Activated naive CD4-positive, alpha-beta T cell treated with anti-CD3 and anti-CD28 coated beads, Interleukin-2, amount 10 ng/mL, durations not matched to agents 7 days and 5 days (primary cell): ENCODE measurements around the gene INCENP.

Experiments
- CTCF ChIA-PET: fragments of 350-600 bp; sonication (Branson Sonifier 250); formaldehyde crosslinking; loops from one replicate; lab custom pipeline; 2021; ENCODE audit warnings: antibody characterized with exemption; lab: Charles Lee
- DNase-seq: peaks from one replicate; pipeline ENCODE4 v3.0.0-alpha.2; 2020
- H3K27ac Mint-ChIP-seq: one replicate; pipeline ENCODE4 v1.8.0; 2021; ENCODE audit warnings: mild to moderate bottlenecking, moderate library complexity, mixed read lengths
- H3K27me3 Mint-ChIP-seq: one replicate; pipeline ENCODE4 v1.8.0; 2021; ENCODE audit warnings: mild to moderate bottlenecking, mixed read lengths
- H3K36me3 Mint-ChIP-seq: one replicate; pipeline ENCODE4 v1.8.0; 2021; ENCODE audit warnings: mixed read lengths
- H3K4me1 Mint-ChIP-seq: one replicate; pipeline ENCODE4 v1.8.0; 2021; ENCODE audit warnings: mixed read lengths
- H3K4me3 Mint-ChIP-seq: one replicate; pipeline ENCODE4 v1.8.0; 2021; ENCODE audit warnings: mild to moderate bottlenecking, moderate library complexity, mixed read lengths
- H3K9me3 Mint-ChIP-seq: one replicate; pipeline ENCODE4 v1.8.0; 2021; ENCODE audit warnings: mixed read lengths

Gene INCENP

DNA sequence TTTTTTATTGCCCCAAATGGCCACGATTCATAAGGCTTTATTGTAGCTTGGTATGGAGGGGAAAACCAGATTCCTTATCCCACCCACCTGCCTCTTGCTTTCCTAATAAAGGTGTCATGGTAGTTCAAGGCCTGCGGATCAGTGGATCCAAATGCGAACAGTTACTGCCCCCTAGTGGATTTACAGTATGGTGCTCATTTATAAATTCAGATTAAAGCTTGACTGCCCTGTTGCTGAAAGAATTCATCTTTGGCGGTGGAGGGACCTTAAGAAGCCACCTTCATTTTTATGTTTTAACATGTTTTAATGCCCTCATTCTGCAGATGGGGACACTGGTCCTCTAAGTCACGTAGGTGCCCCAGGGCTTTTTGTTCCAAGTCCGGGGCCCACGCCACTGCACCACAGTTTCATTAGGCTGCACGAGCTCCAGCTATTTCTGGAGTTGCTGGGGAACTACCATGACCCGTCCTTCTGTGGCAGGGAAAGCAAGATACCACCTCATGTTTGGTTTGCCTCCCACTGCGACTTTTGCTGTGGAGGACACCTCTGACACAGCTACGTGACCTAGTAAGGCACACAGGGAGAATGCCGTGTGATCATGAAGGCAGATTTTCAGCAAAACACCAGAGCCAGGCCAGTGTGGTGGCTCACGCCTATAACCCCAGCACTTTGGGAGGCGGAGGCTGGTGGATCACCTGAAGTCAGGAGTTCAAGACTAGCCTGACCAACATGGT is 15.6 kb upstream of the INCENP start:
- Mint-ChIP-seq H3K36me3 (no peaks in the 10 kb centered on the region), H3K9me3 (no peaks in the 10 kb centered on the region), H3K4me1 (peaks cover 24% of the 10 kb centered on the region), H3K4me3 (no peak overlapping the region), H3K27me3 (peaks cover 19% of the 10 kb centered on the region), H3K27ac (no peak overlapping the region)
- peak; percentile 56 for DNase-seq
- CTCF ChIA-PET: interaction anchor here (0.5 to 7.1 kb wide), 41 partner anchors 10 to 424 kb away, joined by 3 to 116 read pairs (median 5); partner anchors contain the start of genes BEST1, FEN1 and TMEM258

DNA sequence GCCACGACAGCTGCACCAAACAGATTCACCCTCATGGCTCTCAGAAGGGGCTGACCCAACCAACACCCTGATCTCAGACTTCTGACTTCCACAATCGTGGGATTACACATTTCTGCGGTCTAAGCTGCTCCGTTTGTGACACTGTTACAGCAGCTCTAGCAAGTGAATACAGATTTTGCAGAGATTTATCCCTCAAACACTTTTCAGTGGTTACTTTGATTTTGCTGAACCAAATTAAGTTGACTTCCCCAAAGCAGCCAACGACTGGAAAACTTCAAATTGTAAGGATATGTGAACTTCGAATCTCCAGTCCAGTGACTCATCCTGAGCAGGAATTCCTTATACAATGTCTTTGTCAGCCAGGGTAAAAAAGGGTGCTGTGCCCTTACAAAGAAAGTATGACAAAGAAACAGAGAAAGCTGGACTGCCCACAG is 14.8 kb upstream of the INCENP start:
- no peak overlapping the region for H3K27ac Mint-ChIP-seq
- H3K9me3 Mint-ChIP-seq: no peaks in the 10 kb centered on the region
- H3K4me1 Mint-ChIP-seq: peaks cover 24% of the 10 kb centered on the region
- H3K4me3 Mint-ChIP-seq: no peak overlapping the region
- no peaks in the 10 kb centered on the region for H3K36me3 Mint-ChIP-seq
- CTCF ChIA-PET: interaction anchor here (0.9 to 7.1 kb wide), 23 partner anchors 22 to 425 kb away, joined by 3 to 116 read pairs (median 5); partner anchors contain the start of genes BEST1, FEN1 and TMEM258
- DNase-seq: no peak
- H3K27me3 Mint-ChIP-seq: peaks cover 23% of the 10 kb centered on the region

DNA sequence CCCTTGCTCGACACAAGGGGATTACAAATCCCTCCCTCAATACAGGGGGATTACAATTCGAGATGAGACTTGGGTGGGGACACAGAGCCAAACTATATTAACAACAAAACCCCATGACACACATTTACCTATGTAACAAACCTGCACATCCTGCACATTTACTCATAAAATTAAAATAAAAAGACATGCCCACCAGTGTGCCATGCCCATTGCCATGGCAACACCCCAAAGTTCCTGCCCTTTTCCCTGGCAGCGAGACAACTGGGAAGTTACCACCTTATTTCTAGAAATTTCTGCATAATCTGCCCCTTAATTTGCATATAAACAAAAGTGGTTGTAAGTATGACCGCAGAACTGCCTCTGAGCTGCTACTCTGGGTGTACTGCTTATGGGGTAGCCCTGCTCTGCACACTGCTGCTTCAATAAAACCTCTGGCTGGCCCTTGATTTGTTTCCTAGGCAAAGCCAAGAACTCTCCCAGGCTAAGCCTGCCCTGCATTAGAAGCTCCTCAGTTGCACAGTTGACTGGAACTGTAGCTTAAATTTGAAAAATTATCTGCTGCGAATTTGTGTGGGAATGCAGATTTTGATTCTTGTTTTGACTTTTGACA is 8.6 kb upstream of the INCENP start:
- no peak for DNase-seq
- Mint-ChIP-seq H3K4me1 (peaks cover 3% of the 10 kb centered on the region), H3K27ac (no peak overlapping the region), H3K27me3 (peaks cover 19% of the 10 kb centered on the region), H3K36me3 (no peaks in the 10 kb centered on the region), H3K9me3 (peaks cover 8% of the 10 kb centered on the region), H3K4me3 (no peak overlapping the region)
- CTCF ChIA-PET: interaction anchor here (1.0 kb wide), 1 partner anchor 216 kb away, joined by 4 read pairs; no protein-coding TSS in a partner anchor

DNA sequence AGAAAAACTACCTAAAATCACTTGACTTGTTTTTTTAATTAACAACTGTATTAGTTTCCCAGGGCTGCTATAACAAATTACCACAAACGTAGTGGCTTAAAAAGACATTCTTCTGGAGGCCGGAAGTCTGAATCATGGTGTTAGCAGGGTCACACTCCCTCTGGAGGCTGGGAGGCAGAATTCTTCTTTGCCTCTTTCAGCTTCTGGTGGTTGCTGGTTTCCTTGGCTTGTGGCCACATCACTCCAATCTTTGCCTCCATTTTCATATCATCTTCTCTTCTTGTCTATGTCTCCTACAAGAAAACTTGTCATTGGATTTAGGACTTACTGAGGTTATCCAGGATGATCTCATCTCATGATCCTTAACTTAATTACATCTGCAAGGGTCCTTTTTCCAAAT is 7.4 kb upstream of the INCENP start:
- no peaks in the 10 kb centered on the region for H3K36me3 Mint-ChIP-seq
- no peak overlapping the region for H3K27ac Mint-ChIP-seq
- peaks cover 8% of the 10 kb centered on the region for H3K9me3 Mint-ChIP-seq

DNA sequence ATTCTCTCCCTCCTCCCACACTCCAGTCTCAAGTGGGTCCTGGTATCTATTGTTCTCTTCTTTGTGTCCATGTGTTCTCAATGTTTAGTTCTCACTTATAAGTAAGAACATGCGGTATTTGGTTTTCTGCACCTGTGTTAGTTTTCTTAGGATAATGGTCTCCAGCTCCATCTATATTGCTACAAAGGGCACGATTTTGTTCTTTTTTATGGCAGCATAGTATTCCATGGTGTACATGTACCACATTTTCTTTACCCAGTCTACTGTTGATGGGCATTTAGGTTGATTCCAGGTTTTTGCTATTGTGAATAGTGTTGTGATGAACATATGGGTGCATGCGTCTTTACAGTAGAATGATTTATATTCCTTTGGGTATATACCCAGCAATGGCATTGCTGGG is 4.2 kb upstream of the INCENP start:
- Mint-ChIP-seq H3K4me1 (peaks cover 12% of the 10 kb centered on the region), H3K36me3 (no peaks in the 10 kb centered on the region), H3K27me3 (peaks cover 17% of the 10 kb centered on the region), H3K27ac (no peak overlapping the region), H3K9me3 (peaks cover 8% of the 10 kb centered on the region), H3K4me3 (no peak overlapping the region)
- DNase-seq: no peak
- CTCF ChIA-PET: no interaction called here

More for the DNA sequence above, 7.4 kb upstream of the INCENP start:
- no peak overlapping the region for H3K4me3 Mint-ChIP-seq
- DNase-seq: no peak
- H3K27me3 Mint-ChIP-seq: peaks cover 26% of the 10 kb centered on the region
- CTCF ChIA-PET: interaction anchor here (0.7 kb wide), 1 partner anchor 9 kb away, joined by 3 read pairs; no protein-coding TSS in a partner anchor
- peaks cover 3% of the 10 kb centered on the region for H3K4me1 Mint-ChIP-seq

DNA sequence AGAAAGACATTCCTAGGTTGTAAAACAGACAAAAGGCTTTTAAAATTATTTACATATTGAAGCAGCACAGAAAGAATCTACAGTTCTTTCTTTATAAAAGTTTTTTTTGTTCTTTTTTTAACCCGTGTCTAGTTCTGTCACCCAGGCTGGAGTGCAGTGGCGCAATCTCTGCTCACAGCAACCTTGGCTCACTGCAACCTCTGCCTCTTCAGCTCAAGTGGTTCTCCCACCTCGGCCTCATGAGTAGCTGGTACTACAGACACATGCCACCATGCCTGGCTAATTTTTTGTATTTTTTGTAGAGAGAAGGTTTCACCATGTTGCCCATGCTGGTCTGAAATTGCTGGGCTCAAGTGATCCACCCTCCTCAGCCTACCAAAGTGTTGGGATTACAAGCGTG is 3.8 kb upstream of the INCENP start:
- peaks cover 8% of the 10 kb centered on the region for H3K9me3 Mint-ChIP-seq
- DNase-seq: no peak
- CTCF ChIA-PET: interaction anchor here (1.0 kb wide), 1 partner anchor 8 kb away, joined by 3 read pairs; no protein-coding TSS in a partner anchor
- peaks cover 17% of the 10 kb centered on the region for H3K4me1 Mint-ChIP-seq
- no peak overlapping the region for H3K27ac Mint-ChIP-seq
- H3K4me3 Mint-ChIP-seq: no peak overlapping the region
- H3K36me3 Mint-ChIP-seq: peaks cover 2% of the 10 kb centered on the region
- peaks cover 17% of the 10 kb centered on the region for H3K27me3 Mint-ChIP-seq

DNA sequence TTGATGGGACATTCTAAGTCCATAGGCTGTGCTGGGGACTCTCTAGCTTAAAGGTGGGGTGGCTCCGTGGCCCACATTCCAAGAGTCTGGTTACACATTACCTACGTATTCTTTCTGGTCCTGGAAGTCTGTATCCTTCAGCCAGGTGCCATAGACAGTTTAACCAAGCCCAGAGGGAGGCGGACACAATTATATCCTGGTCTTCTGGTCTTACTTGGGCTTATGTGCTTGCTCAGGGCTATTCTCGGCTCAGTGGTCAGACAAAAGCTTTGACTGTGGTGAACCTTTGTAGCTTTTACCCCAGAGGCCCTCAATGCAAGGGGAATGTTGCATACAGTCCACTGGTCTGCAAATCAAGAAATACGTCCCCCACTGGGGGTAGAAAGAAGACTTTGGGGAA is 3.4 kb upstream of the INCENP start:
- CTCF ChIA-PET: interaction anchor here (0.9 to 1.9 kb wide), 3 partner anchors 8 to 15 kb away, joined by 3 to 7 read pairs (median 3); no protein-coding TSS in a partner anchor
- peaks cover 8% of the 10 kb centered on the region for H3K9me3 Mint-ChIP-seq
- no peak overlapping the region for H3K27ac Mint-ChIP-seq
- no peak overlapping the region for H3K4me3 Mint-ChIP-seq
- DNase-seq: no peak
- H3K27me3 Mint-ChIP-seq: peaks cover 17% of the 10 kb centered on the region
- H3K4me1 Mint-ChIP-seq: peaks cover 21% of the 10 kb centered on the region
- H3K36me3 Mint-ChIP-seq: peaks cover 4% of the 10 kb centered on the region

DNA sequence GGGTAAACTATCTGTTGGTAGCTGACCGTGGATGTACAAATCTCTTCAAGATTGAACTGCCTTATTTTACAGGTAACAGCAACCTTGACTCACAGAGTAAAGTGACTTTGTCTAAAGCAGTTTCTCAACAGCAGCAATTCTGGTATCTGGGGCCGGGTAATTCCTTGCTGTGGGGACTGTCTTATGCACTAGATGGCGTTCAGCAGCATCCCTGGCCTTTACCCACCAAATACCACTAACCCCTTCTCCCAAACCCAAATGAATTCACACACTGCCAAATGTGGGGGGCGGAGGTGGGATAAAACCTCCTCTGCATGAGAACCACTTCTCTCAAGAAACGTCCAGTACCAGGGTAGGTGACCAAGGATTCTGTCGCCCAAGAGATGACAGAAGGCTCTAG is 1.7 kb upstream of the INCENP start:
- H3K4me1 Mint-ChIP-seq: peaks cover 37% of the 10 kb centered on the region
- DNase-seq: no peak
- no peak overlapping the region for H3K27ac Mint-ChIP-seq
- CTCF ChIA-PET: interaction anchor here (0.9 to 1.9 kb wide), 2 partner anchors 14 to 40 kb away, joined by 3 to 7 read pairs; no protein-coding TSS in a partner anchor
- peaks cover 7% of the 10 kb centered on the region for H3K36me3 Mint-ChIP-seq
- no peak overlapping the region for H3K4me3 Mint-ChIP-seq
- H3K27me3 Mint-ChIP-seq: peaks cover 13% of the 10 kb centered on the region
- no peaks in the 10 kb centered on the region for H3K9me3 Mint-ChIP-seq

DNA sequence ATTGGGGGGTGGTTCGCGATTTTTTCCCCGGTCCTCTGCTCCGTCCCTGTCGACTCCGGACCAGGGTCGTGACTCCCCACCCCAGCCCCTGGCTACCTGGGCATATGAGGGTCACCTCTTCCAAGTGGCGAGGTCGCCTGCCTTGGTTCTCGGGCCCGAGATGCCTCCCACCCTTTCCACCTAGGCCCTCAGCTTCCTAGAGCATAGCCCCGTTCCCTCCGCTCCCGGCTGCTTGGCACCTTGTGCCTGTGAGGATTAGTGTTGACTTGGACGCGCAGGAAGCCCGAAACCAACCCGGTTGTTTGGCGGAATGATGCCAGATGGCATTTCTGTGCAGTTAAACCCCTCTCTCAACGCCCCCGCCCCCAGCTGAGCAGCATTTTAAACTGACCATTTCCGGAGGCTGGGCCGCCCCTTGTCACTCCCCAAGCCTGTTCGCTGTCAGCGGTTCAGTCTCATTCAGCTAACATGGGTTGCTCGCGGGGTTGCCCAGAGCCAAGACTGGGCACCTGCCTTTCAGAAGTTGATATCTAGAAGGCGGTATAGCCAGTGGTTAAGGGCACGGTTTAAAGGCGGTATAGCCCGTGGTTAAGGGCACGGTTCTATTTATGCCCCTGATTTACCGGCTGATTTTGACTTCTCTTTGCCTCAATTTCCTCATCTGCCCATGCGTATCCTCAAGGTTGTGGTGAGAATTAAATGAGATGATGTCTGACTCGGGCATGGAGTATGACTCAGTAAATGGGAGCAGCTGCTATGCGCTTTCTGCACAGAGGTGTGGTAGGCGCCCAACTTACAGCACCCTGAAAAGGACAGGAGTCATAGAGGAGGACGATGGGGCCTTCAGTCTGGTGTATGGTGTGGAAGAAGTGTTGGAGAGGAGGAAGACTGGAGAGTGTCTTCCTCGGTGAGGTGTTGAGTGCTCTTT is 639 bp downstream of the INCENP start:
- Mint-ChIP-seq H3K27me3 (peaks cover 13% of the 10 kb centered on the region), H3K4me3 (peak overlapping the region; percentile 82), H3K36me3 (peaks cover 22% of the 10 kb centered on the region), H3K4me1 (peaks cover 41% of the 10 kb centered on the region), H3K27ac (peak overlapping the region; percentile 89), H3K9me3 (no peaks in the 10 kb centered on the region)
- peak; percentile 56 for DNase-seq
- CTCF ChIA-PET: no interaction called here

DNA sequence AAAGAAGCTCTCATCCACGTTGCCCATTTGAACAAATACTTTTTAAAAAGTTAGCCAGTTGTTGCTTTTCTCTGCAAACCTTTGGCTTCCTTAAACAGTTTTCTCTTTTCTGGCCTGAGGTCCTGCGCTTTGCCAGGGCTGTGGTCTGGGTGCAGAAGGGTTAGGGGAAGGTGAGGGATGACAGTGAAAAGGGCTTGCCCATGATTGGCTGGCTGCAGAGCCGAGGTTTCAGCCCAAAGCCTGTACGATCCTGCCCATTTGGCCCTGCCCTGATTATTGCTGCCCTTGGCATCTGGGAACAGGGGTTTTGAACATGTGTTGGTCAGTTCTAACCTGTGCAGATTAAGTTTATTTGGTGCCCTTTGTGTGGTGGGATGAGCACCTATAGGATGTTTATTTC is 1.5 kb downstream of the INCENP start:
- Mint-ChIP-seq H3K36me3 (peaks cover 27% of the 10 kb centered on the region), H3K4me3 (peak overlapping the region; percentile 82), H3K9me3 (no peaks in the 10 kb centered on the region), H3K27me3 (peaks cover 7% of the 10 kb centered on the region), H3K4me1 (peaks cover 41% of the 10 kb centered on the region), H3K27ac (peak overlapping the region; percentile 29)
- CTCF ChIA-PET: interaction anchor here (0.7 kb wide), 1 partner anchor 13 kb away, joined by 3 read pairs; no protein-coding TSS in a partner anchor
- DNase-seq: no peak

DNA sequence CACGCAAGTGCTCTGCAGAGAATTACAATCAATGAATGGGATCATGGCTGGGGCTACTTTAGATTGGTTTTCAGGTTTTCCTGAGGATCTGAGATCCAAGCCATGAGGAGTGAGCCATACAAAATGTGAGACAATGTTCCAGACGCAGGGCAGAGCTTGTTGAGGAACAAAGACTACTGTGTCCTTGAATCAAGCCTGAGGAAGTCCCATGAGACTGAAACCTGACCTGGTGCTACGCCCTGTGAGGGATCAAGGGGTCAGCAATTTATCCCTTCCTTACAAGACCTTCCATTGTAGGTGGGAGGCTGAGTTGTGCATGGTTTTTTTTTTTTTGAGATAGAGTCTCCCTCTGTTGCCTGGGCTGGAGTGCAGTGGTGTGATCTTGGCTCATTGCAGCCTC is 2.1 kb downstream of the INCENP start:
- CTCF ChIA-PET: no interaction called here
- H3K27ac Mint-ChIP-seq: peak overlapping the region; percentile 29
- H3K4me1 Mint-ChIP-seq: peaks cover 45% of the 10 kb centered on the region
- no peaks in the 10 kb centered on the region for H3K9me3 Mint-ChIP-seq
- H3K4me3 Mint-ChIP-seq: peak overlapping the region; percentile 82
- no peak for DNase-seq
- H3K27me3 Mint-ChIP-seq: peaks cover 4% of the 10 kb centered on the region
- H3K36me3 Mint-ChIP-seq: peaks cover 33% of the 10 kb centered on the region

DNA sequence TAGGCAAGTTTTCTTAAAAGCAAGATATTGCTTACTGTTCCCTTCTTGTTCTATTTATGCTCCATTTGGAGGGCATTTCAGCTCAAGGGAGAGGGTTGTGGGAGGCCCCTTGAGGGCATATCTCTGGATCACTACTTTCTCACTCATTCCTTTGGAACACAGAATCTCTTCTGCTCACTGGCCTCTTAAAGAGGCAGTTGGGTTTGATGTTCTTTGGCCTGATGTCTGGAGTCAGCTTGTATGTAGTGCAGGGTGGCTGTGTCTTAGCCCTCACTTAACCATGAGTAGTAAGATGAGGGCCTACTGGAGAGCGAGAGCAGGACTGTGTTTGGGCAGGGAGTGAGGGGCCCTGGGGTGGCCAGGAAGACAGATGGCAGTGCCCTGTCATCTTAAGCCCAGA is 3.6 kb downstream of the INCENP start:
- no peak for DNase-seq
- Mint-ChIP-seq H3K36me3 (peaks cover 48% of the 10 kb centered on the region), H3K27ac (no peak overlapping the region), H3K4me1 (peaks cover 53% of the 10 kb centered on the region), H3K9me3 (no peaks in the 10 kb centered on the region), H3K27me3 (no peaks in the 10 kb centered on the region), H3K4me3 (no peak overlapping the region)
- CTCF ChIA-PET: interaction anchor here (1.7 kb wide), 1 partner anchor 19 kb away, joined by 5 read pairs; no protein-coding TSS in a partner anchor

DNA sequence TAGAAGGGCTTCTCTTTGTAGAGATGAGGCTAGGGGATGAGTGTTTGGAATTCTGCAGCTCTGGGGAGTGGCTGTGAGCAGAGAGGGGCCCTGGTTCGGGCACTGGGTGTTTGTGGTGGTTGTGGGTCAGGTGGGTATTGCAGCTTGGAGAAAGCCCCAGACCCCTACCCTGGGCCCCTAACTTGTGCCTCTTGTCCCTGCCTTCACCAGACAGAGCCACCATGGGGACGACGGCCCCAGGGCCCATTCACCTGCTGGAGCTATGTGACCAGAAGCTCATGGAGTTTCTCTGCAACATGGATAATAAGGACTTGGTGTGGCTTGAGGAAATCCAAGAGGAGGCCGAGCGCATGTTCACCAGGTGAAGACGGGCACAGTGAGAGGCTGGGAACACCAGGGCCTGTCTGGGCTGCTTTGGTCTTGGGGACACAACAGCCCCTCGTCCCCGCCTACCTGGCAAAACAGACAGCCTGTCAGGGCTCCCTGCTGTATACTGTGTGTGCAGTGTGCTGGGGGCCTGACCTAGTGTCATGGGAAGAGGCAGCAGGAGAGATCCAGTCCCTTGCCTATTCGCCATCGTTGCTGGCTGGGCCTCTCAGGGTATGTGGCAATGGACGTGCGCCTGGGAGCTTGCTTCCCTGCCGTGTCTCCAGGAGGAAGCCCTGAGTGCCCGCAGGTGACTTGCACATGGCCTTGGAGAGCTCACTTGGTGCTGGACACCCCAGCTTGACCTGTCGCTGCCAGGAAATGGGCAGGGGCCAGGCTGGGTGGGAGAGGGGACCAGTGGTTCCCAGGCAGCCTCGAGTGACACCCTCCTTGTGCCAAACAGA is 4.3 kb downstream of the INCENP start:
- Mint-ChIP-seq H3K27ac (no peak overlapping the region), H3K36me3 (peaks cover 55% of the 10 kb centered on the region), H3K4me1 (peaks cover 57% of the 10 kb centered on the region), H3K27me3 (no peaks in the 10 kb centered on the region), H3K4me3 (no peak overlapping the region), H3K9me3 (no peaks in the 10 kb centered on the region)
- CTCF ChIA-PET: interaction anchor here (1.7 kb wide), 1 partner anchor 20 kb away, joined by 5 read pairs; no protein-coding TSS in a partner anchor
- DNase-seq: no peak
